SK-N-SH (cell line): ENCODE results near the gene KRT35. TPM values are rescaled to one million over a fixed set of nuclear protein-coding genes. Genes with fewer than 3 reads are reported as not detected.
A peak's percentile ranks its signal among the peaks of the same experiment; 100 is the strongest.

Experiments
- CTCF ChIA-PET: fragments of 300-600, 350-600 bp; formaldehyde crosslinking; extraction: SDS; loops from one replicate; lab custom pipeline; 2021; lab: Yijun Ruan, JAX
- POLR2A ChIA-PET: fragments of 350-600 bp; sonication (Branson Sonifier 250); formaldehyde crosslinking; extraction: SDS; loops from one replicate; lab custom pipeline; 2020; ENCODE audit warnings: antibody characterized with exemption, inconsistent platforms; lab: Yijun Ruan, JAX
- DNase-seq: peaks from one replicate; pipeline ENCODE4 v3.0.0; 2012
- H2AFZ ChIP-seq: fragments of 200-600 bp; sonication (generic); 2 replicates; pipeline ENCODE4 v1.8.1; 2016; ENCODE audit warnings: antibody characterized with exemption, mild to moderate bottlenecking, low read depth
- H3F3A ChIP-seq: fragments of 200-600 bp; sonication (generic); replicated peaks from 2 replicates; pipeline ENCODE3; 2016; ENCODE audit warnings: antibody characterized with exemption, mild to moderate bottlenecking; ENCODE audit not compliant: insufficient read depth
- H3K27ac ChIP-seq, 2 experiments: fragments of 200-500 bp in 1 of 2; fragments of 200-600 bp in 1 of 2; sonication (Bioruptor generic) in 1 of 2; sonication (generic), shearing (Covaris generic) in 1 of 2; 2 replicates each; pipeline versions ENCODE4 v1.5.1 to v1.6.1; 2014 to 2016; ENCODE audit warnings: low read depth in 2 of 2, inconsistent platforms in 1 of 2, low read length in 1 of 2, mild to moderate bottlenecking in 1 of 2, mixed read lengths in 1 of 2
- H3K27me3 ChIP-seq: fragments of 200-600 bp; sonication (generic), shearing (Covaris generic); 2 replicates; pipeline ENCODE4 v1.6.1; 2016; ENCODE audit warnings: mixed run types; ENCODE audit not compliant: insufficient read depth
- H3K36me3 ChIP-seq, 2 experiments: fragments of 200-500 bp in 1 of 2; fragments of 200-600 bp in 1 of 2; sonication (Bioruptor generic) in 1 of 2; sonication (generic) in 1 of 2; replicated peaks in 1 of 2; 2 replicates each; pipeline versions ENCODE3 to v1.5.1; 2014 to 2016; ENCODE audit warnings: low read length in 1 of 2, mild to moderate bottlenecking in 1 of 2; ENCODE audit not compliant: insufficient read depth in 2 of 2, control insufficient read depth in 1 of 2
- H3K4me1 ChIP-seq, 2 experiments: fragments of 200-500 bp in 1 of 2; fragments of 200-600 bp in 1 of 2; sonication (Bioruptor generic) in 1 of 2; sonication (generic), shearing (Covaris generic) in 1 of 2; 2 replicates each; pipeline versions ENCODE4 v1.5.1 to v1.6.1; 2014 to 2016; ENCODE audit warnings: low read depth in 1 of 2, low read length in 1 of 2, mixed run types in 1 of 2; ENCODE audit not compliant: insufficient read depth in 2 of 2, control insufficient read depth in 1 of 2
- H3K4me2 ChIP-seq: fragments of 200-600 bp; sonication (generic), shearing (Covaris generic); 2 replicates; pipeline ENCODE4 v1.6.1; 2017; ENCODE audit warnings: mixed run types
- H3K4me3 ChIP-seq, 2 experiments: fragments of 200-500 bp in 1 of 2; fragments of 200-600 bp in 1 of 2; sonication (Bioruptor generic) in 1 of 2; sonication (generic), shearing (Covaris generic) in 1 of 2; 2 replicates each; pipeline versions ENCODE4 v1.5.1 to v1.8.1; 2014 to 2016; ENCODE audit warnings: low read depth in 2 of 2, inconsistent platforms in 1 of 2, low read length in 1 of 2, mild to moderate bottlenecking in 1 of 2, mixed read lengths in 1 of 2, moderate library complexity in 1 of 2
- H3K79me2 ChIP-seq: fragments of 200-600 bp; sonication (generic); 2 replicates; pipeline ENCODE4 v1.8.1; 2017; ENCODE audit warnings: mild to moderate bottlenecking; ENCODE audit not compliant: insufficient read depth
- H3K9ac ChIP-seq: fragments of 200-600 bp; sonication (generic); 2 replicates; pipeline ENCODE4 v1.6.1; 2017; ENCODE audit warnings: mixed run types
- H3K9me2 ChIP-seq: fragments of 200-600 bp; sonication (generic); 2 replicates; pipeline ENCODE4 v1.6.1; 2017; ENCODE audit warnings: mixed run types
- H3K9me3 ChIP-seq: fragments of 200-600 bp; sonication (generic); 2 replicates; pipeline ENCODE4 v1.6.1; 2017; ENCODE audit warnings: mixed run types, mild to moderate bottlenecking, moderate library complexity
- H4K20me1 ChIP-seq: fragments of 200-600 bp; sonication (generic); 2 replicates; pipeline ENCODE4 v1.6.1; 2017; ENCODE audit warnings: mild to moderate bottlenecking, mixed run types; ENCODE audit not compliant: insufficient read depth
- CHD2 ChIP-seq: fragments of 150-350 bp; IDR thresholded peaks from 2 replicates; pipeline ENCODE4 v1.6.1; 2018; ENCODE audit warnings: low read length; ENCODE audit not compliant: partially characterized antibody
- ELF1 ChIP-seq: IDR thresholded peaks from 2 replicates; pipeline ENCODE4 v1.4.0; 2012
- EP300 ChIP-seq, 2 experiments: IDR thresholded peaks; 2 replicates each; pipeline versions ENCODE4 v1.4.0 to v1.6.1; 2012; ENCODE audit warnings: borderline replicate concordance in 1 of 2, low read depth in 1 of 2, low read length in 1 of 2
- EZH2phosphoT487 ChIP-seq: fragments of 200-600 bp; sonication (generic); IDR thresholded peaks from 2 replicates; pipeline ENCODE4 v1.6.1; 2017; ENCODE audit warnings: low read depth, mixed run types, mild to moderate bottlenecking, antibody characterized with exemption, moderate library complexity, borderline replicate concordance
- FOXJ3 ChIP-seq: sonication (generic); formaldehyde crosslinking; IDR thresholded peaks from 2 replicates; pipeline ENCODE4 v1.5.1; 2020; ENCODE audit warnings: mild to moderate bottlenecking, missing genetic modification reagents
- GABPA ChIP-seq: IDR thresholded peaks from 2 replicates; pipeline ENCODE4 v1.4.0; 2012; ENCODE audit warnings: low read depth, mild to moderate bottlenecking
- GATA2 ChIP-seq: sonication (generic); formaldehyde crosslinking; IDR thresholded peaks from 2 replicates; pipeline ENCODE4 v1.5.0; 2020; ENCODE audit warnings: mild to moderate bottlenecking, missing genetic modification reagents
- JUND ChIP-seq: IDR thresholded peaks from 2 replicates; pipeline ENCODE4 v1.4.0; 2012
- PBX3 ChIP-seq: IDR thresholded peaks from 2 replicates; pipeline ENCODE4; 2012
- RXRA ChIP-seq: IDR thresholded peaks from 2 replicates; pipeline ENCODE4 v1.4.0; 2012; ENCODE audit warnings: low read depth, mild to moderate bottlenecking, borderline replicate concordance
- SMC3 ChIP-seq: IDR thresholded peaks from 2 replicates; pipeline ENCODE4 v1.6.1; 2012; ENCODE audit warnings: low read depth, low read length, improper control_type of control experiment
- USF2 ChIP-seq: fragments of 150-350 bp; IDR thresholded peaks from 2 replicates; pipeline ENCODE4 v1.6.1; 2017; ENCODE audit warnings: antibody characterized with exemption, low read length, low read depth, borderline replicate concordance
- ZBTB33 ChIP-seq: IDR thresholded peaks from 2 replicates; pipeline ENCODE4 v1.4.0; 2012; ENCODE audit warnings: low read depth, borderline replicate concordance
- WGBS: methylation state at CpG from one replicate; pipeline ENCODE4 v1.1.6; 2017; ENCODE audit warnings: low lambda C conversion rate; 5-methylcytosine and 5-hydroxymethylcytosine counted together
- polyA plus RNA-seq, 3 experiments: library from polyadenylated mRNA; depleted of rRNA; stranded (reverse); fragments of >200 nt; gene quantifications; 2 replicates each; pipeline ENCODE4 v1.2.3, GENCODE V29; 2012

KRT35 gene
- polyA plus RNA-seq, 1 of the 3 experiments (the other 2 are of a cell fraction): not detected

- Histone ChIP-seq H3K9ac (no peak overlapping the region), H3K9me2 (no peaks in the 10 kb centered on the region), H3K27ac (peak overlapping the region in 1 of 2 experiments; percentile 8; a peak in 1 of 4 replicates), H3F3A (peaks cover 2% of the 10 kb centered on the region), H3K36me3 (no peaks in the 10 kb centered on the region), H4K20me1 (no peaks in the 10 kb centered on the region), H3K4me2 (no peak overlapping the region), H2AFZ (no peak overlapping the region), H3K9me3 (no peaks in the 10 kb centered on the region), H3K27me3 (no peaks in the 10 kb centered on the region), H3K4me1 (peaks cover 41 to 54% of the 10 kb centered on the region in 2 experiments), H3K4me3 (no peak overlapping the region), H3K79me2 (no peaks in the 10 kb centered on the region)
- DNase-seq: no peak
- WGBS: 87% methylated on average over 3 of the region's 11 CpGs
- POLR2A ChIA-PET: interaction anchor here (1.3 to 3.3 kb wide), 3 partner anchors 10 to 31 kb away, joined by 3 to 30 read pairs (median 3); no protein-coding TSS in a partner anchor
- TF ChIP-seq FOXJ3 (CRISPR knock-in tag) (no peak), GABPA (no peak), SMC3 (no peak), ELF1 (no peak), ZBTB33 (no peak), EZH2phosphoT487 (no peak), JUND (no peak), CHD2 (no peak), RXRA (no peak), USF2 (no peak), PBX3 (peak; percentile 29; the same call in 1 of the 2 replicates), GATA2 (CRISPR knock-in tag) (peak; percentile 65), EP300 (IDR thresholded peaks at IDR 0.05; ENCODE audit: borderline replicate concordance in 1 of 2, low read depth in 1 of 2, low read length in 1 of 2) (no peak)
- CTCF ChIA-PET: interaction anchor here (1.1 to 6.1 kb wide), 7 partner anchors 9 to 146 kb away, joined by 3 to 124 read pairs (median 4); no protein-coding TSS in a partner anchor
These were observed 38.7 kb upstream of the KRT35 start for GRCh38 chr17:41519501-41520224.
